ENCODE results near the gene MTFR1L.

DNA sequence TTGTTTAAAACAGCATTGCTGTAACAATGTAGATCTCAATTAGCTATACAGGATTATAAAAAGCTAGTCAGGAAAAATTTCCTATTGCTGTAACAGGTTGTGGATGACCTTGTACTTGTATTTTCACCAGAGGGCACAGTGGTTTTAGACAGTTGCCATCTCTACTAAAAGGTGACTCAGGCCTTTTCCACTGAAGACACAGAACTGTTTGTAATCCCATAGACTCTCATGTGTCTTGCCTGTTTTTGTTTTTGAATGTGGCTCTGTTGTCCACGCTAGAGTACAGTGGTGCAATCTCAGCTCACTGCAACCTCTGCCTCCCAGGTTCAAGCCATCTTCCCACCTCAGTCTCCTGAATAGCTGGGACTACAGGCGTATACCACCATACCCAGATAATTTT lies 5.9 kb downstream of the MTFR1L start:
- no peak for TF ChIP-seq GATA2 (IDR thresholded peaks at IDR 0.05; ENCODE audit: low read depth, low read length)
- TF ChIP-seq GATA3 (IDR thresholded peaks at IDR 0.05; ENCODE audit: low read depth, low read length), result no peak

Measured in SH-SY5Y (cell line).